OCI-LY7 (cell line): ENCODE data around the gene FBXL16. TPM values are rescaled to one million over a fixed set of nuclear protein-coding genes. Genes with fewer than 3 reads are reported as not detected.

Experiments used
- BruUV-seq: library from RNA; stranded (reverse); fragments of 400-500 nt; replicated peaks from 2 replicates; lab custom pipeline; 2021; lab: Mats Ljungman, UMichigan
- CTCF ChIA-PET: fragments of 300-600 bp; sonication (Branson Sonifier 250); formaldehyde crosslinking; loops from one replicate; lab custom pipeline; 2022; ENCODE audit warnings: antibody characterized with exemption; ENCODE audit not compliant: unreplicated experiment; lab: Charles Lee
- POLR2A ChIA-PET: fragments of 300-600 bp; sonication (Branson Sonifier 250); formaldehyde crosslinking; loops from one replicate; lab custom pipeline; 2022; ENCODE audit warnings: antibody characterized with exemption; lab: Charles Lee
- DNase-seq: peaks from one replicate; pipeline ENCODE4 v3.0.0-alpha.2; 2015; ENCODE audit warnings: low spot score
- H2AFZ ChIP-seq: fragments of 200-600 bp; sonication (generic), shearing (Covaris generic); 2 replicates; pipeline ENCODE4 v1.6.1; 2014; ENCODE audit warnings: mild to moderate bottlenecking, antibody characterized with exemption, low read length, moderate library complexity
- H3K27ac ChIP-seq: fragments of 200-600 bp; sonication (generic); 2 replicates; pipeline ENCODE4 v1.5.1; 2014; ENCODE audit warnings: mixed run types, low read depth, mild to moderate bottlenecking, moderate library complexity, low read length, inconsistent platforms; ENCODE audit not compliant: poor library complexity, severe bottlenecking
- H3K36me3 ChIP-seq: fragments of 200-600 bp; sonication (generic); 2 replicates; pipeline ENCODE4 v1.6.1; 2014; ENCODE audit warnings: mild to moderate bottlenecking, antibody characterized with exemption, low read length, moderate library complexity, mixed read lengths; ENCODE audit not compliant: insufficient read depth
- H3K4me1 ChIP-seq: fragments of 200-600 bp; sonication (generic); 2 replicates; pipeline ENCODE4 v1.5.1; 2014; ENCODE audit warnings: mild to moderate bottlenecking, low read length; ENCODE audit not compliant: insufficient read depth, poor library complexity, severe bottlenecking
- H3K4me2 ChIP-seq: fragments of 200-600 bp; sonication (generic); 2 replicates; pipeline ENCODE4 v1.6.1; 2014; ENCODE audit warnings: mild to moderate bottlenecking, low read length
- H3K4me3 ChIP-seq: fragments of 200-600 bp; sonication (generic); 2 replicates; pipeline ENCODE4 v1.5.1; 2014; ENCODE audit warnings: mild to moderate bottlenecking, low read depth, low read length; ENCODE audit not compliant: poor library complexity, severe bottlenecking
- H3K79me2 ChIP-seq: fragments of 200-600 bp; sonication (generic); 2 replicates; pipeline ENCODE4 v1.6.1; 2016; ENCODE audit warnings: low read depth, mild to moderate bottlenecking, low read length, moderate library complexity, mixed read lengths; ENCODE audit not compliant: insufficient read depth
- H3K9me2 ChIP-seq: fragments of 200-600 bp; sonication (generic); 2 replicates; pipeline ENCODE4 v1.6.1; 2016; ENCODE audit warnings: mild to moderate bottlenecking, low read length, mixed read lengths; ENCODE audit not compliant: insufficient read depth
- H3K9me3 ChIP-seq: fragments of 200-600 bp; sonication (generic); 2 replicates; pipeline ENCODE4 v1.6.1; 2014; ENCODE audit warnings: mild to moderate bottlenecking, mixed run types, low read length, mixed read lengths
- H4K20me1 ChIP-seq: fragments of 200-600 bp; sonication (generic); 2 replicates; pipeline ENCODE4 v1.6.1; 2014; ENCODE audit warnings: mild to moderate bottlenecking, antibody characterized with exemption, low read length, moderate library complexity, mixed read lengths; ENCODE audit not compliant: insufficient read depth
- EZH2phosphoT487 ChIP-seq: fragments of 200-600 bp; sonication (generic); IDR thresholded peaks from 2 replicates; pipeline ENCODE4 v1.6.1; 2018; ENCODE audit warnings: low read depth, borderline replicate concordance, mild to moderate bottlenecking, mixed run types, antibody characterized with exemption, low read length, moderate library complexity, mixed read lengths
- intact Hi-C: fragments of 100-400 bp; cut with micrococcal nuclease; formaldehyde crosslinking; loops from one replicate; pipeline ENCODE4 v1.10.0; 2022; ENCODE audit not compliant: unreplicated experiment
- total RNA-seq, 2 experiments: library from RNA; depleted of rRNA in 1 of 2; stranded (reverse); fragments of >200 nt in 1 of 2; shearing (Covaris generic) in 1 of 2; gene quantifications; 2 replicates each; pipeline ENCODE4 v1.2.3, GENCODE V29; 2014 to 2022
- TF ChIP-seq, protein P1 (sequence below): fragments of 200-600 bp; sonication (generic); conservative IDR thresholded peaks from 2 replicates; pipeline ENCODE4 v1.5.1; 2014; ENCODE audit warnings: mild to moderate bottlenecking, antibody characterized with exemption, low read length, moderate library complexity, mixed read lengths

Gene FBXL16
- total RNA-seq, 2 experiments from 2014 or later, result 0.16 to 0.42 TPM

DNA sequence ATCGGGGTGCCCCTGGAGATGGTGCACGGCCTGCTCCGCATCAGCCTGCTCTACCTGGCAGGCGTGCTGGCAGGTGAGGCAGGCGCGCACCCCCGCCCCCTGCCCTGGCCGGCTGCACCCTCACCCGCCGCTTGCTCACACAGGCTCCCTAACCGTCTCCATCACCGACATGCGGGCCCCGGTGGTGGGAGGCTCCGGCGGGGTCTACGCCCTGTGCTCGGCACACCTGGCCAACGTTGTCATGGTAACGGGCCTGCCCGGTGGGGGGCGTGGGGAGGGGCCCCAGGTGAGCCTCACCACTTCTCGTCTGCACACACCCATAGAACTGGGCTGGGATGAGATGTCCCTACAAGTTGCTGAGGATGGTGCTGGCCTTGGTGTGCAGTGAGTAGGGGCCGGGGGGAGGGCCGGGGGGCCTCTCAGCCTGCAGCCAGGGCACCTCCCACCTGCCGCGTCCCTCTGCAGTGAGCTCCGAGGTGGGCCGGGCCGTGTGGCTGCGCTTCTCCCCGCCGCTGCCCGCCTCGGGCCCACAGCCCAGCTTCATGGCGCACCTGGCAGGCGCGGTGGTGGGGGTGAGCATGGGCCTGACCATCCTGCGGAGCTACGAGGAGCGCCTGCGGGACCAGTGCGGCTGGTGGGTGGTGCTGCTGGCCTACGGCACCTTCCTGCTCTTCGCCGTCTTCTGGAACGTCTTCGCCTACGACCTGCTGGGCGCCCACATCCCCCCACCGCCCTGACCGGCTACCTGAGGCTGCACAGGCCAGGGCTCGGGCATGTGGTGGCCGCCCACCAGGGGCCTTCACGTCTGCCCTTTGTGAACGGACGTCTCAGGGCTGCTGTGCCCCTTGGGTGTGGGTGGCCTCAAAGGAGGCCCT, 28.0 kb downstream of the FBXL16 start:
- ChIA-PET CTCF (no interaction called here), POLR2A (no interaction called here)
- H3K4me1 ChIP-seq, result peaks cover 24% of the 10 kb centered on the region

GRCh38 chr16:676913-677312, 28.7 kb downstream of the FBXL16 start:
- CTCF ChIA-PET, result no interaction called here
- peaks cover 32% of the 10 kb centered on the region for H3K36me3 ChIP-seq
- no peak overlapping the region for H3K4me2 ChIP-seq
- POLR2A ChIA-PET, result no interaction called here
- H2AFZ ChIP-seq, result no peak overlapping the region
- H3K4me3 ChIP-seq, result no peak overlapping the region
- H3K9me2 ChIP-seq, result no peaks in the 10 kb centered on the region
- intact Hi-C loops, result no loop called here
- H4K20me1 ChIP-seq, result peaks cover 5% of the 10 kb centered on the region; the same call in 1 of the 2 replicates
- no peak overlapping the region for H3K27ac ChIP-seq
- no peak for TF ChIP-seq EZH2phosphoT487
- TF ChIP-seq, protein P1, sequence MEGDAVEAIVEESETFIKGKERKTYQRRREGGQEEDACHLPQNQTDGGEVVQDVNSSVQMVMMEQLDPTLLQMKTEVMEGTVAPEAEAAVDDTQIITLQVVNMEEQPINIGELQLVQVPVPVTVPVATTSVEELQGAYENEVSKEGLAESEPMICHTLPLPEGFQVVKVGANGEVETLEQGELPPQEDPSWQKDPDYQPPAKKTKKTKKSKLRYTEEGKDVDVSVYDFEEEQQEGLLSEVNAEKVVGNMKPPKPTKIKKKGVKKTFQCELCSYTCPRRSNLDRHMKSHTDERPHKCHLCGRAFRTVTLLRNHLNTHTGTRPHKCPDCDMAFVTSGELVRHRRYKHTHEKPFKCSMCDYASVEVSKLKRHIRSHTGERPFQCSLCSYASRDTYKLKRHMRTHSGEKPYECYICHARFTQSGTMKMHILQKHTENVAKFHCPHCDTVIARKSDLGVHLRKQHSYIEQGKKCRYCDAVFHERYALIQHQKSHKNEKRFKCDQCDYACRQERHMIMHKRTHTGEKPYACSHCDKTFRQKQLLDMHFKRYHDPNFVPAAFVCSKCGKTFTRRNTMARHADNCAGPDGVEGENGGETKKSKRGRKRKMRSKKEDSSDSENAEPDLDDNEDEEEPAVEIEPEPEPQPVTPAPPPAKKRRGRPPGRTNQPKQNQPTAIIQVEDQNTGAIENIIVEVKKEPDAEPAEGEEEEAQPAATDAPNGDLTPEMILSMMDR, result no peak
- no TSS peak for BruUV-seq
- DNase-seq, result no peak
- no peaks in the 10 kb centered on the region for H3K9me3 ChIP-seq
- peaks cover 14% of the 10 kb centered on the region; the same call in 1 of the 2 replicates for H3K79me2 ChIP-seq
- peaks cover 22% of the 10 kb centered on the region for H3K4me1 ChIP-seq

More for the DNA sequence above, 28.0 kb downstream of the FBXL16 start:
- Histone ChIP-seq H3K27ac (no peak overlapping the region), H3K9me2 (no peaks in the 10 kb centered on the region), H3K4me2 (no peak overlapping the region), H2AFZ (no peak overlapping the region), H3K9me3 (no peaks in the 10 kb centered on the region), H3K79me2 (peaks cover 17% of the 10 kb centered on the region; the same call in 1 of the 2 replicates), H3K4me3 (no peak overlapping the region), H4K20me1 (peaks cover 5% of the 10 kb centered on the region; the same call in 1 of the 2 replicates), H3K36me3 (peaks cover 32% of the 10 kb centered on the region)
- BruUV-seq, result no TSS peak
- no peak for DNase-seq
- TF ChIP-seq, protein P1, result no peak
- no peak for TF ChIP-seq EZH2phosphoT487
- intact Hi-C loops, result no loop called here

- H3K27ac ChIP-seq, result no peak overlapping the region
- no peaks in the 10 kb centered on the region for H3K9me2 ChIP-seq
- no peak overlapping the region for H3K4me3 ChIP-seq
- H3K9me3 ChIP-seq, result no peaks in the 10 kb centered on the region
- CTCF ChIA-PET, result no interaction called here
- POLR2A ChIA-PET, result no interaction called here
- H3K4me1 ChIP-seq, result peaks cover 19% of the 10 kb centered on the region
- intact Hi-C loops, result no loop called here
- H3K4me2 ChIP-seq, result no peak overlapping the region
- H3K79me2 ChIP-seq, result peaks cover 11% of the 10 kb centered on the region; the same call in 1 of the 2 replicates
- no peak overlapping the region for H2AFZ ChIP-seq
- TF ChIP-seq, protein P1, result no peak
- TF ChIP-seq EZH2phosphoT487, result no peak
- H3K36me3 ChIP-seq, result peaks cover 31% of the 10 kb centered on the region
- DNase-seq, result no peak
- BruUV-seq, result no TSS peak
- peaks cover 5% of the 10 kb centered on the region; the same call in 1 of the 2 replicates for H4K20me1 ChIP-seq
Observed at GRCh38 chr16:676565-676902, 29.1 kb downstream of the FBXL16 start.
